Activated T-helper 1 cell treated with anti-CD3 and anti-CD28 coated beads, Interleukin-12 subunit alpha, Interleukin-12 subunit beta, Interleukin-2, Interleukin-4 antibody, amounts not matched to agents 30 ng/mL and 10 ng/mL and 1 ng/mL, durations not matched to agents 14 hours and 24 hours and 36 hours (primary cell): ENCODE results near the gene FAM227B. TPM values are rescaled to one million over a fixed set of nuclear protein-coding genes. Genes with fewer than 3 reads are reported as not detected.
A peak's percentile ranks its signal among the peaks of the same experiment; 100 is the strongest.
"Not testable (repeated sequence)": the region's sequence is repeated elsewhere in the genome, so short reads cannot be mapped to it uniquely, and the experiment has no call there.

ENCODE experiments used
- DNase-seq: peaks from one replicate; pipeline ENCODE4 v3.0.0; 2021; ENCODE audit warnings: low spot score
- H3K27ac Mint-ChIP-seq: one replicate; pipeline ENCODE4 v1.8.0; 2021; ENCODE audit warnings: mild to moderate bottlenecking, mixed read lengths
- H3K27me3 Mint-ChIP-seq: one replicate; pipeline ENCODE4 v1.8.0; 2022; ENCODE audit warnings: mild to moderate bottlenecking, moderate library complexity, mixed read lengths; ENCODE audit not compliant: insufficient read depth
- H3K36me3 Mint-ChIP-seq: one replicate; pipeline ENCODE4 v1.8.0; 2021; ENCODE audit warnings: low read depth, mixed read lengths
- H3K4me1 Mint-ChIP-seq: one replicate; pipeline ENCODE4 v1.8.0; 2021; ENCODE audit warnings: low read depth, mixed read lengths
- H3K4me3 Mint-ChIP-seq: one replicate; pipeline ENCODE4 v1.8.0; 2021; ENCODE audit warnings: mild to moderate bottlenecking, moderate library complexity, mixed read lengths
- H3K9me3 Mint-ChIP-seq: one replicate; pipeline ENCODE4 v1.8.0; 2021; ENCODE audit warnings: mixed read lengths
- intact Hi-C: fragments of 100-400 bp; cut with micrococcal nuclease; formaldehyde crosslinking; loops from one replicate; pipeline ENCODE4 v1.15.1; 2024
- total RNA-seq: library from RNA; stranded (reverse); gene quantifications from 2 replicates; pipeline ENCODE4 v1.2.3, GENCODE V29; 2022

FAM227B gene
- total RNA-seq, 1 donor from 2014 or later = 2.3 TPM

DNA sequence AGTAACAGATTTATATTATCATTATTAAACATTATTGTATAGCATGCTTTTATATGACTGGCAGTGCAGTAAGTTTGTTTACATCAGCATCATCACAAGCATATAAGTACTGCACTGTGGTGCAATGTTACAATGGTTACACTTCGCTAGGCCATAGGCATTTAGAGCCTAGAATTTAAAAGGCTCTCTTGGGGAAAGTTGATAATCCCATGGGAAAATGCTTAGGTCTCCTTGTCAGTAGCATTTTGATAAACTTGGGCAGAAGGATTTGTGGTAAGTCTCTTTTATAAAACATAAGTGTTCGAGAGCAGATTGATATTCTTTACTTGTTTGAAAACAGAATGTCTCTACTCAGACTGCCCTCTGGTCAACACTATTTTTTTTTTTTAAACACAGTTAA lies 7.8 kb upstream of the FAM227B start:
- no peaks in the 10 kb centered on the region for H3K27me3 Mint-ChIP-seq
- peaks cover 9% of the 10 kb centered on the region for H3K4me1 Mint-ChIP-seq
- H3K27ac Mint-ChIP-seq = no peak overlapping the region
- H3K36me3 Mint-ChIP-seq = peaks cover 22% of the 10 kb centered on the region
- no peak overlapping the region for H3K4me3 Mint-ChIP-seq
- intact Hi-C loops = loop anchor here (10.0 kb wide), 2 partner anchors 556 to 664 kb away; partner anchors contain the start of genes SHC4 and SLC27A2
- peaks cover 4% of the 10 kb centered on the region for H3K9me3 Mint-ChIP-seq
- no peak for DNase-seq

DNA sequence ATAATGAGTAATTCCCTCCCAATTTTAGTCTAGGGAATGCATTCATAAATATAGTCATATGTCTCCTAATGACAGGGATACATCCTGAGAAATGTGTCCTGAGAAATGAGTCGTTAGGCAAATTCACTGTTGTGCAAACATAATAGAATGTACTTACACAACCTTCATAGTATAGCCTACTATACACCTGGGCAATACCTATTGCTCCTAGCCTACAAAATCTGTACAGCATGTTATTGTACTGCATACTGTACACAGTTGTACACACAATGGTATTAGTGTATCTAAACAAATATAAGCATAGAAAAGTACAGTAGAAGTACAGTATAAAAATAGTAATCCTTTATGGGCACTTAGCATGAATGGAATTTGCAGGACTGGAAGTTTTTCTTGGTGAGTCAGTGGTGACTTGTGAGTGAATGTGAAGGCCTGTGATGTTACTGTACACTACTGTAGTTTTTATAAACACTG lies 6.8 kb upstream of the FAM227B start:
- Mint-ChIP-seq H3K4me3 (no peak overlapping the region), H3K36me3 (peaks cover 21% of the 10 kb centered on the region), H3K4me1 (peaks cover 18% of the 10 kb centered on the region), H3K27ac (no peak overlapping the region), H3K9me3 (peaks cover 4% of the 10 kb centered on the region), H3K27me3 (no peaks in the 10 kb centered on the region)
- intact Hi-C loops = loop anchor here (10.0 kb wide), 2 partner anchors 557 to 663 kb away; partner anchors contain the start of genes SHC4 and SLC27A2
- no peak for DNase-seq

DNA sequence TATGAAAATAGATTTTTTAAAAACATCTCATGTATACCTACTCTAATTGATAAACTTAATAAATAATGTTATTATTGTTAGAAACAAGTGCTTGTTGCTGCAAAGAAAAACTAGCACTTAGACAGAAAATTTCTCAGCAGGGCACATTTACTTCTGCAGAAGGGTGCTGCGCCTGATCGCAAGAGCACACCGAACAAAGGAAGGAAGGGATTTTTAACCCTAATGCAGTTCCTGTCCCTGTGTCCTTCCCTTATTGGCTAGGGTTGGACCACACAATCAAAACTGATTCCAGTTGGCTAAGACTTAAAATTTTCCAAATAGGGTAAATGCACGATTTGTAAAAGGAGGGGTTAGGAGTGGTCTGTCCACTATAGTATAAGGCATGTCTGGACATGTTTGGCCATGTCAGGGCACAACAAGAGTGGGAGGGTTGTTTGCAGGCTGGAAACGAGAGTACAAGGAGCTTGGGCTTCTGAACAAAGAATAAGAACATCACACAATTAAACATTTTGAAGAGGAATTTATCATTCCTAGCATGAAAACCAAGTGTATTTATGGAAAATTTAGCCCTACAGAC lies 4.9 kb upstream of the FAM227B start:
- Mint-ChIP-seq H3K4me1 (peaks cover 30% of the 10 kb centered on the region), H3K4me3 (no peak overlapping the region), H3K27me3 (no peaks in the 10 kb centered on the region), H3K27ac (no peak overlapping the region), H3K9me3 (peaks cover 4% of the 10 kb centered on the region), H3K36me3 (peaks cover 21% of the 10 kb centered on the region)
- intact Hi-C loops = loop anchor here (10.0 kb wide), 2 partner anchors 559 to 661 kb away; partner anchors contain the start of genes SHC4 and SLC27A2
- DNase-seq = no peak

DNA sequence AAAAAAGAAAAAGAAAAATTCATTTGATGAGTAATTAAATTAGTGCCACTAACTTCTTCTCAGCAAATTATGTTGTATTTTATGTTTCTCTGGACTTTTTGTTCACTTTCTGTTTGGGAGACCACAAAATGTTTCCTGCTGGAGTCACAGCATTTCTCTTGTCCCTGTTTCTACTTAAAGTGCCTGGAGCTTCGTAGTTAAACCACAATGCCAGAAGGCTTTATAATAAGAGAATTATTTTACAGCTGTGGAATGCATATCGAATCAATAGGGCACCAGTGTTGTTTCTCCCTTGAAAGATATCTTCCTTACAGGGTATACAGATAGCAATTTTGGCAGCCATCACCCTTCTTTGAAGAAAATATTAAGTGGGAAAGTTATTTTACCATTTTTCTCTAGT lies 3.4 kb upstream of the FAM227B start:
- DNase-seq = no peak
- peaks cover 36% of the 10 kb centered on the region for H3K4me1 Mint-ChIP-seq
- H3K9me3 Mint-ChIP-seq = peaks cover 4% of the 10 kb centered on the region
- intact Hi-C loops = loop anchor here (5.0 to 10.0 kb wide), 11 partner anchors 337 to 1283 kb away; partner anchors contain the start of genes AP4E1, EID1, GALK2 and SHC4
- peak overlapping the region; percentile 16 for H3K27ac Mint-ChIP-seq
- peaks cover 20% of the 10 kb centered on the region for H3K36me3 Mint-ChIP-seq
- H3K27me3 Mint-ChIP-seq = no peaks in the 10 kb centered on the region
- H3K4me3 Mint-ChIP-seq = peak overlapping the region; percentile 40

DNA sequence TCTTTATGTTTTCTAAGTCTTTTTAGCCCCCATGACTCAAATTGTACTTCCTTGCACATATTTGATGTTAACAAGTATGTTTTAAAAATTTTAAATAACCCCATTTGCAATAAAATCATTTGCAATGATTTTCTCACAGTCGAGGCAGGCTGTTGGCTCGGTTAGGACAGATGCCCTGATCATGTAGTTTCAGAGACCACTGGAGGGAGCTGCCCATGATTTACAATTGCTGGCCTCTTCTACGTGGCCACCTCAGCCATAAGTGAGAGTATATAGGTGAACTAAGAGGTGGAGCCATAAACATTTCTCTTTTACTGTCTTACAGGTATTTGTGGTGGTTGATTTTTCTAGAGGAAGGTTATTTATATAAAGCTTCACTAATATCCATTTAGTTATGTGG lies 1.9 kb upstream of the FAM227B start:
- Mint-ChIP-seq H3K36me3 (peaks cover 20% of the 10 kb centered on the region), H3K27me3 (no peaks in the 10 kb centered on the region), H3K4me1 (peaks cover 40% of the 10 kb centered on the region), H3K4me3 (peak overlapping the region; percentile 85), H3K27ac (no peak overlapping the region), H3K9me3 (peaks cover 4% of the 10 kb centered on the region)
- intact Hi-C loops = loop anchor here (5.0 to 10.0 kb wide), 11 partner anchors 335 to 1285 kb away; partner anchors contain the start of genes AP4E1, EID1, GALK2 and SHC4
- no peak for DNase-seq

DNA sequence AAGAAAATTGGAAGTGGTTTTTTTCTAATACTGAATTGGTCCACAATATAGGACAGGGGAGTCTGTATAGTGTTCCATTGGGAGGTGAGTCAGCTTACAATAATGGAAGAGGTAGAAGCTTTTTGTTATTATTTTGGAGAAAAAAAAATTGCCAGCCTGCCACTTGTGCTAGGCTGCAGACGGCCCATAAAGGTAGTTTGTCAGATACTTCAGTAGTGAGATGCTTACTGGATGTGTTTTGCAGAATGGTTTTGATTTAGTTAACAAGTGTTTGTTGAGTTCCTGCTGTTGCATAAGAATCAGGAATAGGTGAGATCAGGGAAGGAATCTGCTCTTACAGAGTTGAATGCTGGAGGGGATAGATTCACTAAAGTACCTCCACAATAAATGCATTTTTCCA lies 1.3 kb upstream of the FAM227B start:
- no peak for DNase-seq
- peaks cover 4% of the 10 kb centered on the region for H3K9me3 Mint-ChIP-seq
- H3K4me1 Mint-ChIP-seq = peaks cover 40% of the 10 kb centered on the region
- peaks cover 20% of the 10 kb centered on the region for H3K36me3 Mint-ChIP-seq
- no peak overlapping the region for H3K27ac Mint-ChIP-seq
- H3K4me3 Mint-ChIP-seq = peak overlapping the region; percentile 85
- intact Hi-C loops = loop anchor here (2.0 to 10.0 kb wide), 16 partner anchors 151 to 1291 kb away; partner anchors contain the start of genes AP4E1, COPS2, DUT and EID1
- no peaks in the 10 kb centered on the region for H3K27me3 Mint-ChIP-seq

DNA sequence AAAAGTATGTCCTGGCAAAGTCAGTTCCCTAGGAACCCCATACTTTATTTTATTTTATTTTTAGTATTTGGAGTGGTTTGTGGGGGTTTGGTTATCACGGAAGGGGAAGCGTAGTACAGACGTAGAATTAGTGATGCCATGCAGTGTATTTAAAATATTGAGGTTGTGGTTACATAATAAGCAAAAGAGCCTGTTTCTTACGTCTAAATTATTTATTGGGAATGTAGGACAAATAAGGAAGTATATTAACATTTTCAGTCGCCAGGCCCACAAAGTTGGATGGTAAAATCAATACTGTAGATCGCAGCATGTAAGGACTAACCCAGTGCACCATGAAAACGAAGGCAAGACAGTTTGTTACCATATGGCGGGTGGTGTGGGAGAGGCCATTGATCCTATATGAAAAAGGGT lies 788 bp upstream of the FAM227B start:
- peaks cover 20% of the 10 kb centered on the region for H3K36me3 Mint-ChIP-seq
- peaks cover 4% of the 10 kb centered on the region for H3K9me3 Mint-ChIP-seq
- intact Hi-C loops = loop anchor here (2.0 to 10.0 kb wide), 16 partner anchors 151 to 1291 kb away; partner anchors contain the start of genes AP4E1, COPS2, DUT and EID1
- peak overlapping the region; percentile 85 for H3K4me3 Mint-ChIP-seq
- H3K27me3 Mint-ChIP-seq = no peaks in the 10 kb centered on the region
- peak overlapping the region; percentile 88 for H3K27ac Mint-ChIP-seq
- DNase-seq = no peak
- peaks cover 40% of the 10 kb centered on the region for H3K4me1 Mint-ChIP-seq

DNA sequence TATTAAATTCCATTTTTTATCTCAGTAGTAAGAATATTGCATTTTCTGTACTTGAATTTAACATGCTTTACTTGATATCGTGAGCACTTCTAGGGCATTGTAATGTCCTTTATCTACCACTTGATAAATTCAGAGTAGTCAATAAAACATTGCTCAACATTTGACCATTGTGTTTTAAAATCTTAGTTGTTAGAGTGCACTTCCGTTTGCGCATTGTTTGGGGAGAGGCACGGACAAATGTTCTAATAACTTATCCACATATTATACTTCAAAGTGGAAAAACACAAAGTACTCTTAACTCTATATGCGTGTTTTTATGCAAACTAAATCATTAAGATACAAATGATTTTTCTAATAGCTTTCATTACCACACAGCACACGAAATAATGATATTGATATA lies 419 bp downstream of the FAM227B start:
- Mint-ChIP-seq H3K9me3 (peaks cover 14% of the 10 kb centered on the region), H3K4me3 (peak overlapping the region; percentile 85), H3K27ac (peak overlapping the region; percentile 88), H3K36me3 (peaks cover 16% of the 10 kb centered on the region), H3K27me3 (no peaks in the 10 kb centered on the region), H3K4me1 (peaks cover 40% of the 10 kb centered on the region)
- intact Hi-C loops = loop anchor here (1.0 to 10.0 kb wide), 20 partner anchors 149 to 1289 kb away; partner anchors contain the start of genes AP4E1, CEP152, COPS2 and DUT
- no peak for DNase-seq

DNA sequence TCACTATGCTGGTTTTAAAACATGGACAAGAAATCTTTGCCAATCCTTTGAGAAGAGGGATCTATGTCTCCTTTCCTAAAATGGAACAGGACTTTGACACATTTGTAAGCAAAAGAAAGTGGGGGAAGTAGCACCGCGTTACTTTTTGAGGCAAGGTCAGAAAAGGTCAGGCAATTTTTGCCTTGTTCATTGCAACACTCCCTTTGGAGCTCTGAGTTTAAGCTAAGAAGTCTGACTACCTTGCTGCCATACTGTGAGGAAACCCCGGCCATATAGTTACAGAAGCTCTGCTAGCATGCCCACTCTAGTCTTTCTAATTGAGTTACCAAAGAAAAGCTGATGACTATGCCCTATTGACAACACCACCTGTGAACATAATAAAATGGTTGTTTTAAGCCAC lies 1.4 kb downstream of the FAM227B start:
- Mint-ChIP-seq H3K4me3 (no peak overlapping the region), H3K9me3 (peaks cover 20% of the 10 kb centered on the region), H3K27ac (no peak overlapping the region), H3K36me3 (peaks cover 13% of the 10 kb centered on the region), H3K27me3 (no peaks in the 10 kb centered on the region), H3K4me1 (peaks cover 39% of the 10 kb centered on the region)
- intact Hi-C loops = no loop called here
- no peak for DNase-seq

DNA sequence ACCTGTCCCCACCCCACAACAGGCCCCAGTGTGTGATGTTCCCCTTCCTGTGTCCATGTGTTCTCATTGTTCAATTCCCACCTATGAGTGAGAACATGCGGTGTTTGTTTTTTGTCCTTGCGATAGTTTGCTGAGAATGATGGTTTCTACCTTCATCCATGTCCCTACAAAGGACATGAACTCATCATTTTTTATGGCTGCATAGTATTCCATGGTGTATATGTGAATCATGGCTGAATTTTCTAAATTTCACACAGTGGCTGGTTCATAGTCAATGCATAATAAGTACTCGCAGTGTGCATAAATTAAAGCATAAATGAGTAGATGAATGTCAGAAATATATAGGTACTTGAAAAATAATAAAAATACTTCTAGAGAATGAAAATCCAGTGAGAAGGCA lies 8.4 kb downstream of the FAM227B start:
- H3K4me1 Mint-ChIP-seq, intact Hi-C loops, H3K4me3 Mint-ChIP-seq, H3K36me3 Mint-ChIP-seq, H3K27me3 Mint-ChIP-seq, DNase-seq, H3K27ac Mint-ChIP-seq: not testable (repeated sequence)
- H3K9me3 Mint-ChIP-seq = peaks cover 30% of the 10 kb centered on the region

DNA sequence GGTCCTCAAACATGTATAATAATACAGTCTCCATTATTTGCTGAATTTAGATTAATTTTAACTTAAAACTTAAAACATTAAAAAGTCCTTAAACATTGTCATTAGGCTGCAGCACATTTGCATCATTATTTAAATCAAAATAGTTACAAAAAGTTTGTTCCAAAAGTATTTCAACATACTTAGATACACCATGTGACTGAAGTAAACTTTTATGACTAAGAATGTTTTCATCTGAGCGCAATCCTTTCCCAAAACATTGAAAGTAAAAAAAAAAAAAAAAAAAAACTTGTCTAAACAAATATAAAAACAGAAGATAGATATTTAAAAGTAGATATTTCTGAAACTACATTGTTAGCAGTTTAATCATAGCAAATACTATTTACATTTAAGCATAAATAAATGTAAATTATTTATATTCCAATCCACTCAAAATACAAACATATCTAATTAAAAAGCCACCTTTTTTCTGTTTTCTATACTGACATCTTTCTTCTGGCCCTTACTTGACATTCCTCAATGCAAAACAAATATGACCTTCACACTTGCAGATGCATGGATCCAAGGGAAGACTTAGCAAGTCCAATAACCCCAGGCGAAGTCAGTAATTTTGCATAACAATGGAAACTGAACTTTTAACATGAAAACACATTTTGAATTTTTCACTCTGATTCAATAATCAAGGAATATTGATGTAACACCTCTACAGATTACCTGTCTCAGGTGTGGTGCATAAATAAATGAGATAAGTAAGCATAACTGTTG lies 10.3 kb downstream of the FAM227B start:
- no peaks in the 10 kb centered on the region for H3K27me3 Mint-ChIP-seq
- H3K4me3 Mint-ChIP-seq = no peak overlapping the region
- peaks cover 2% of the 10 kb centered on the region for H3K36me3 Mint-ChIP-seq
- no peaks in the 10 kb centered on the region for H3K4me1 Mint-ChIP-seq
- peaks cover 24% of the 10 kb centered on the region for H3K9me3 Mint-ChIP-seq
- intact Hi-C loops = no loop called here
- no peak overlapping the region for H3K27ac Mint-ChIP-seq
- DNase-seq = no peak

DNA sequence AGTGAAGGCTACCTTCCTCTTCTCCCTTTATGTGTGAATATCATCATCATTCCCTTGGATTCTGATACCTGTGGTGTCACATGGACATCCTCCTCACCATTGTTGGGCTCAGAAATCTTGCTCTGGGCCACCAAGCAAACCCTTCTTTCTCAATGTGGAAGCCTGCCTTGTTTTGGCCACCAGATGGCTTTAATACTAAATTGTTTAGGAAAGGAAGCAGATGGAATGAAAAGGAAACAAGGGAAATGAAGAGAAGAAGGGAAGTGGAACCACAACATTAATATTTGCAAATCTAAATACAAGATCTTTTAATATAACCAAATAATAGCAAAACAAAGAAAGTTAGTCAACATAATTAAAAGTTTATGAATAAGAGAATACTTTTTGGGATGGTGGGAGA lies 14.0 kb downstream of the FAM227B start:
- Mint-ChIP-seq H3K27ac (no peak overlapping the region), H3K9me3 (peaks cover 17% of the 10 kb centered on the region), H3K36me3 (no peaks in the 10 kb centered on the region), H3K4me3 (no peak overlapping the region), H3K4me1 (no peaks in the 10 kb centered on the region), H3K27me3 (no peaks in the 10 kb centered on the region)
- no peak for DNase-seq
- intact Hi-C loops = no loop called here

DNA sequence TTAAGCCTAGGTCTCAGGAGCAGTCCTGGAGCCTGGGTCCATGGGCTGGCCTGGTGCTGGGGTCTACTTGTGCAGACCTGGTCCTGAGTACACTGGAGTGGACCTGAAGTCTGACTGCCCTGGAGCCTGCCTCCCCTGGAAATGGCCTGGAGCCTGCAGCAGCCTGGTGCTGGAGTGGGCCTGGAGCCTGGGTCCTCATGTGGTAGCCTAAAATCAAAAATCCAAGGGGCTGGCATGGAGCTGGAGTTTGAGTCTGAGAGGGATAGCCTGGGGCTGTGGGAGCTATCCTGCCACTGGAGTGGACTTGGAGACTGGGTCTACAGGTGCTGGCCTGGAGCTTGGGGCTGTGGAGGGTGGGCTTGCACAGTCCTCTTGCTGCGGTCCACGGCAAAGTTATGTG lies 15.0 kb downstream of the FAM227B start:
- Mint-ChIP-seq H3K27ac (no peak overlapping the region), H3K36me3 (no peaks in the 10 kb centered on the region), H3K4me3 (no peak overlapping the region), H3K9me3 (peaks cover 21% of the 10 kb centered on the region), H3K27me3 (no peaks in the 10 kb centered on the region), H3K4me1 (no peaks in the 10 kb centered on the region)
- DNase-seq = no peak
- intact Hi-C loops = no loop called here
